Measurements from ENCODE around the gene SDR42E2.
"Not testable (repeated sequence)": the region's sequence is repeated elsewhere in the genome, so short reads cannot be mapped to it uniquely, and the experiment has no call there.

Gene SDR42E2

DNA sequence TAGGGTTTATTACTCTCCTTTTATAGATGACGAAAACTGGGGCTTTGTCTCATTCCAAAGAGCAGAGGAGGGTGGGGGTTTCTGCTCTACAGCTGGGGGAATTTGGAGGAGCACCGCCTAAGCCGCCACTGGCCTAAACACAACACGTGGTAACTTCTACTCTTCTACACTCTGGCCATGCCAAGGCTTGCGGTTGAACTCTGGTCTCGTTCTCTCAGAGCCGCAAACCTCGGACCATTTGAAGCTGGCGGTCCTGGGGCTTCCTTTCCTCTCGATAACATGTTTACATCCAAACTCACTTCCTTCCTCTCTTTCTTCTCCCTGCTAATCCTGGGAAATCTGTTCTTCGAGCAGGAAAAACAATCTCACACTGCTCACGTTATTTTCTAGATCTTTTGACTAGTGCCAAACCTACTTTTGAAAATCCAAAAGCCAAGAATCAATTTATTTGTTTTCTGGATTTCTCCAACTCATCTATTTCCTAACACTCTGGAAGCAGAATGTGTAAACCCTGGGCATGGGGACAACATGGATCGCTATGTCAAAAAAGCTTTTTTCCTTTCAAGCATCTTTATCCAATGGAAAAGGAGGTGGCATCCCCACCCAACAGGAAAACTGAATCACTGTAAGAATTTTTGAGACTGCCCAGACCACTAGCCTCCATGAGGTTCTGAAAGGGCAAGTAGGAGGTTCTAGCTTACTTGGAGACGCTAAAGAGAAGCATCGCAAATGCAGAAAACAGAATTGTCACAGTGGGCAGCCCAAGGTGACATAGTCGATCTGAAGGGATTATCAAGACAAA is 30.2 kb downstream of the SDR42E2 start:
- peak; percentile 76 for DNase-seq

DNA sequence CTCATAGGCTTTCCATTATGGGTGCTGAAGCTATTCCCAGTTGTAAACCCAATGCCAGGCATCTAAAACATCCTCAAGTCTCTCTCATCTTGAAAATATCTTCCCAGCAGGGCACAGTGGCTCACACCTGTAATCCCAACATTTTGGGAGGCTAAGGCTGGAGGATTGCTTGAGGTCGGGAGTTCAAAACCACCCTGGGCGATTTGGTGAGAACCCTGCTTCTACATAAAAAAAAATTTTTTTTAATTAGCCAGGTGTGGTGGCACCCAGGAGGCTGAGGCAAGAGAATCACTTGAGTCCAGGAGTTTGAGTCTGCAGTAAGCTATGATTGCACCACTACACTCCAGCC is 30.7 kb downstream of the SDR42E2 start:
- DNase-seq, result no peak

DNA sequence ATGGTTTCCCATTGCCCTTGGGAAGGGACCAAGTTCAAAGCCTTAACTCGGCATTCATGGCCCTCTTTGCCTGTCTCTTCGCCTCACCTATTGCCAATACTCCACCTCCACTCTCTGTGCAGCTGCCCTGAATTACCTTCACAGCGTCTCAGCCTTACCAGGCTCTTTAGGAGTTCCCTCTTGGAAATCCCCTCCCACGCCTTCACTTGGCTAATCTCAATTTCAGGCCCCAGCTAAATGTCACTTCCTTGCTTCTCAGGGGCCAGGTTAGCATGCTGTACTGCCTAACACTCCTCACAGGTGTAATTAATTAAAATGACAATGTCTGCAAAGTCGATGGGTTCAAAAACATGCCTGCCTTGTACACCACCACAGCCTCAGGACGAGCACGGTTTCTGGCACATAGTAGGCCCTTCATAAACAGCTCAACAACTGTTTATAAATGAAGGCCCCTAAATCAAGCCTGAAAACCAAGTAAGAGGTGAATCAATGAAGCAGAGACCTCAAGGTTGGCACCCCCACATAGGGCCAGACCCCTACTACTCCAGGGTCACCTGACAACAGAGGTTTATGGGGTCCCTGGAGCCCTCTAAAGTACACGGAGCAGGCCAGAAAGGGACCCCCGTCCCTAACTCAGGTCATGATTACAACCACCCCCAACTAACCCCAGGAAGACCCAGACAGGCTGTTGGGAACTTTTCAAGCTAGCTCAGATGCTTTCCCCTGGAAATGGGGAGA is 32.6 kb downstream of the SDR42E2 start:
- no peak for DNase-seq

DNA sequence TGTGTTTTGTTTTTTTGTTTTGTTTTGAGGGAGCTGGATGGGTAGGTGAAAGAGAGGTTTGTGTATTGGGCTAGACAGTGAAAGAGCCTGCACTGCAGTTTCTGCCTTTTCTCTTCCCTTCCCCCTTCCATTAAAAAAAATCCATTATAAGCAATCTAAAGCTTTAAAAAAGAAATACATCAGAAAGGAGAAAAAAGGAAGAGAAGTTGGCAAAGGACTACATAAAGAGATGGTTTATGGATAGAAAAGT is 33.1 kb downstream of the SDR42E2 start:
- DNase-seq, result no peak

DNA sequence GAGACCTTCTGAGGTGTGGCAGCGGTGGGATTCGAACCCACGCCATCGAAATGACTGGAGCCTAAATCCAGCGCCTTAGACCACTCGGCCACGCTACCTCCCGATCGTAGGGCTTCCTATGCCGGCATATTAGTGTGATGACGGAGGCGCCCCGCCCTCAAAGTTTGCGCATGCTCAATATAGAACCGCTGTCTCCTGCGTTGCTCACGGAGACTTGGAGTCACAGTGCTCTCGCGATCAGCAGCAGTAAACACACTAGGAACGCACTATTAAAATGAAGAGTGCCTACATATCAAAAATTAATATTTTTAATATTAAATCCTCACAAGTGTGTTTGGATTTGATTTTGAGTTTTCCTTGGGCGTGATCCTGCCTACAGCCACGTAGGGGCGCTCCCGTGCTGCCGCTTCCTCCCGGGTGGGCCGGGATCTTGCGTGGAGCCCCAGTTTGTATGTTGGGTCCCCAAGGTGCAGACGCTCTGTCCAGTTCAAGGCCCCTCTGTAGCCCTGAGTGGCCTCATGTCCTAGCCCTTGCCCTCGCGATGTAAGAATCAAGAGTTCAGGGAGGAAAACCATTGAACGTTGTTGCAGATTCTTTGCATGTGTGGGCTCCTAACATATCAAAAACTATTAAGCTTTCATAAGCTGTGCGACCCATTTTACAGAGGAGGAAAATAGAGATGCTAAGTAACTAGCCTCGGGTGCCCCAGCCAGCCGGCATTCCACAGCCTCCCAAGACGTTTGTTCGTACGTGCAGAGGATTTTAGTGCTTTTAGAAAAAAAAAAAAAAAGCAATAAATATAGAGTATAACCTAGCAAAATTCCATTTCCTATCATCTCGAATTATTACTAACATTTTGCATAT is 33.6 kb downstream of the SDR42E2 start:
- peak; percentile 90 for DNase-seq

DNA sequence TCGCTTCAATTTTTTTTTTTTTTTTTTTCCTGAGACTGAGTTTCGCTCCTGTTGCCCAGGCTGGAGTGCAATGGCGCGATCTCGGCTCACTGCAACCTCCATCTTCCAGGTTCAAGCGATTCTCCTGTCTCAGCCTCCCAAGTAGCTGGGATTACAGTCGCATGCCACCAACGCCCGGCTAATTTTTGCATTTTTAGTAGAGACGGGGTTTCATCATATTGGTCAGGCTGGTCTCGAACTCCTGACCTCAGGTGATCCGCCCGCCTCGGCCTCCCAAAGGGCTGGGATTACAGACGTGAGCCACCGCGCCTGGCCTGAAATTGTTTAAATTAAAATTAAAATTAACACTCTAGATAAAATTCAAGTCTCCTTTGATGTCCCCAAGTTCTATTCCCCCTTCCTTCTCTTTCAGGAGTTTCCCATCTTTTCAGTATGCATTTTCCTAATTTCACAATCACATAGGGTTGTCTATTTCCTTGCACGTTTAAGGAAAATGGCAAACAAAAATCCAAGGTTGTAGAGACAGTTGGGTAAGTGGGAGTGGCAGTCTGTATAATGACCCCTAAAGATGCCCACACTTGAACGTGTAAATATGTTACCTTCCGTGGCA is 34.4 kb downstream of the SDR42E2 start:
- not testable (repeated sequence) for DNase-seq

DNA sequence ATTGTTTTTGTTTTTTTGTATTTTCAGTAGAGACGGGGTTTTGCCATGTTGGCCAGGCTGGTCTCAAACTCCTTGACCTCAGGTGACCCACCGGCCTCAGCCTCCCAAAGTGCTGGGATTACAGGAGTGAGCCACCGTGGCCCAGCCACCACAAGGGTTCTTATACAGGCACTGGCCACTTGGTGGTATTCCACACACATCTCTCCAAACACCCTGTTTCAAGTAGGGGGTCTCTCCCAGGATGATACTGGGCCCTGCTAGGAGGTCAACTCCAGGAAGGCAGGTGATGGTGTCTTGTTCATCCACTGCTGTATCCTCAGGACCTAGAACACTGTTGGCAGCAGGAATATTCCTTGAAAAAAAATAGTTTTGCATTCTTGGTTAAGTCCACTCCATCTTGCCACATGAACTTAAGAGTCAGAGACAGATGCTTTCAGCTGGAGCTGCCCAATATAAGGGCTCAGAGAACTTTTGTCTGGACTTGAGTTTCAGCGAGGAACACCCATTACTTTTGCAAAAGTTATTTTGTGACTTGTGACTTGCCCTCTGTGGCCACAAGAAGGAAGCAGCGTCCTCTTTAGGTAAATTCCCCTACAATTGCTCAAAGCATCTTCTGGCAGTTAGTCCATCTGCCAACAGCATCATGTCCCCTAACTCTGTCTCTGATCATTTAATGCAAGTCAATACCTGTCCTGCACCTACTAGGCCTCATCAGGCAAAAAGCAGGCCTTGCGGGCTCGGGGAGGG is 36.4 kb downstream of the SDR42E2 start:
- DNase-seq, result no peak

DNA sequence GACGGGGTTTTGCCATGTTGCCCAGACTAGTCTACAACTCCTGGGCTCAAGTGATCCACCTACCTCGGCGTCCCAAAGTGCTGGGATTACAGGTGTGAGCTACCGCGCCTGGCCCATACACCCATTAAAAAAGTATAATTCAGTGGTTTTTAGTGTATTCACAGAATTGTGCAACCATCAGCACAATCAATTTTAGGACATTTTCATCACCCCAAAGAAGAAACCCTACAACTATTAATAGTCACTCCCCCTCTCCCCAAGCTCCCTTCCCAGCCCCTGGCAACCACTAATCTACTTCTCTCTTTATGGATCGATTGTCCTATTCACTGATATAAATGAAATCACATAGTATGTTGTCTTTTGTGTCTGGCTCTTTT is 39.9 kb downstream of the SDR42E2 start:
- no peak for DNase-seq

DNA sequence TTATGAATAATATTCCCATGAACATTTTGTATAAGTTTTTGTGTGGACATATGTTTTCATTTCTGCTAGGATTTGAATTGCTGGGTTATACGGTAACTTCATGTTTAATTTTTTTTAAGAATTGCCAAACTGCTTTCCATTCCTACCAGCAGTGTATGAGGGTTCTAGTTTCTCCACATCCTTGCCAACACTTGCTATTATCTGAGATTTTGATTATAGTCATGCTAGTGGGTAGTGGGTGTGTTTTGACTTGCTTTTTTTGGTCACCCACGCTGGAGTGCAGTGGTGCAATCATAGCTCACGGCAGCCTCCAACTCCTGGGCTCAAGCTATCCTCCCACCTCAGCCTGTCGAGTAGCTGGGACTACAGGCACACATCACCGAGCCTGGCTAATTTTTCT is 40.8 kb downstream of the SDR42E2 start:
- no peak for DNase-seq

DNA sequence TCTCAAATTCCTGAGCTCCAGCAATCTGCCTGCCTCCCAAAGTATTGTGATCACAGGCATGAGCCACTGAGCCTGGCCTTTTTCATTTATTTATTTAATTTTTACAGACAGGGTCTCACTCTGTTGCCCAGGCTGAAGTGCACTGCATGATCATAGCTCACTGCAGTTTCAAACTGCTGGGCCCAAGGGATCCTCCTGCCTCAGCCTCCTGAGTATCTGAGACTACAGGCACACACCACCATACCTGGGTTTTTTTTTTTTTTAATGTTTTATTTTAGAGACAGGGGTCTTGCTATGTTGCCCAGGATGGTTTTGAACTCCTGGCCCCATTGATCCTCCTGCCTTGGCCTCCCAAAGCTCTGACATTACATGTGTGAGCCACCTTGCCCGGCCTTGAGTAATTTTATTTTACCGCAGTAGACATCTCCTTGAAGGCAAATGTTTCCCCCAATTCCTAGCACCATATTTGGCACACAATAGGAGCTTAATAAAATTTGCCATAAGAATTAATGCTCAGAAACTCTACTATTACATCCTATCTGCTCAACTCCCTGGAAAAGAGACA is 41.9 kb downstream of the SDR42E2 start:
- DNase-seq, result no peak

DNA sequence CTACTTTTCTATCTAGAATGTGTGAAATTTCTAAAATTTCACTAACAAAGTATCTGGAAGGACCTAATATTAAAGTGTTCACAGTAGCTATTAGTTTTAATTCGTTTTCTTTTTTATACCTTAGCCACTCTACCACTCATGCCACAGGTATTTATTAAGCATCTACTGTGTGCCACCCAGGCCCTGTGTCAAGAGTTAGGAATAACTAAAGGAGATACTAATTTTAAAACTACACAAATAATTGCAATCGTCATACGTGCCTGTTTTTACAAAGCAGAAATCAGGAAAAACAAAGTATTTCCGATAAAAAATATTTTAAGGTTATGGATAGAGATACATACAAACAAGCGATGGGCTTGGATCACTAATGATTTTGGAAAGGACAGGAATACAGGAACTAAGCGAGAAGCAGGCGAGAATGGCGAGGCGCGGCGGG is 43.3 kb downstream of the SDR42E2 start:
- DNase-seq, result no peak

DNA sequence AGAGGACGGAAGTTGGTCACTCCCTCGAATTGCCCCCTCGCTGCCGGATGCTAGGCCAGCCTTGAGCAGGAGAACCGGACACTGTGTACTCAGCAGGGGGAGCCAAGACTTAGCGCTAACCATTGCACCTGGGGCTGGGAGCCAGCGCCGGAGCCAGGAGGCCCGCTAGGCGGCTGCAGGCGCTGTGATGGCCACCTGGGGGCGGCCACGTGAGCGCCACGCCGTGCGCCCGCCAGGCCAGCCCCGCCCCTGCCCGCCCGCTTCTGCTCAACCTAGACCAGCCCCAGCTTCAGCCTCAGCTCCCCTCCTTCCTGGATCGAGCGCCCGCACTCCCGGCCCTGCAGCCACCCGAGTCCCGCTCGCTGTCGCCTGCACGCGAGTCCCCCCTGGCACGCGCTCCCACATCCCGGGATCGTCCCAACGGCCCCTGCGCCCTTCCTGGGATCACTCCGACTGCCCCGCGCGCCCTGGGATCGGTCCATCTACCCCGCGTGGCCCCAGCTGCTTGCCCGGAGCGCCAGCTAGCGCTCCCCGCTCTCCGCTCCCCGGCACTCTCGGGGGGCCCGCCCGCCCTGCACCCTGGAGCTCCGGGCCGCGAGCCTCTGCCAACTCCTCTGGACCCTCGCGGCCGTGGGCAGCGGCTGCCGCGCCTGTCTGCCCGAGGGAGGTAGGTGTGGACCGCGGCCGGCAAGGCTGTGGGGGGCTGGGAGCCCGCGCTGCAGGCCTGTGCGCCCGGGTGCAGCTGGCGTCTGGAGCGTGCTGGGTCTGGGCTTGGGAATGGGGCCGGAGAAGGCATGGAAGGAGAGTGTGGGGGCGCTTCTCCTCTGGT is 43.9 kb downstream of the SDR42E2 start, which contains the start of gene EEF2K:
TSS of gene EEF2K (plus strand) at position 266 of the 829 bp plus-strand sequence. CDS start 19,452 bp downstream, outside the sequence.
- DNase-seq, result peak; percentile 85

DNA sequence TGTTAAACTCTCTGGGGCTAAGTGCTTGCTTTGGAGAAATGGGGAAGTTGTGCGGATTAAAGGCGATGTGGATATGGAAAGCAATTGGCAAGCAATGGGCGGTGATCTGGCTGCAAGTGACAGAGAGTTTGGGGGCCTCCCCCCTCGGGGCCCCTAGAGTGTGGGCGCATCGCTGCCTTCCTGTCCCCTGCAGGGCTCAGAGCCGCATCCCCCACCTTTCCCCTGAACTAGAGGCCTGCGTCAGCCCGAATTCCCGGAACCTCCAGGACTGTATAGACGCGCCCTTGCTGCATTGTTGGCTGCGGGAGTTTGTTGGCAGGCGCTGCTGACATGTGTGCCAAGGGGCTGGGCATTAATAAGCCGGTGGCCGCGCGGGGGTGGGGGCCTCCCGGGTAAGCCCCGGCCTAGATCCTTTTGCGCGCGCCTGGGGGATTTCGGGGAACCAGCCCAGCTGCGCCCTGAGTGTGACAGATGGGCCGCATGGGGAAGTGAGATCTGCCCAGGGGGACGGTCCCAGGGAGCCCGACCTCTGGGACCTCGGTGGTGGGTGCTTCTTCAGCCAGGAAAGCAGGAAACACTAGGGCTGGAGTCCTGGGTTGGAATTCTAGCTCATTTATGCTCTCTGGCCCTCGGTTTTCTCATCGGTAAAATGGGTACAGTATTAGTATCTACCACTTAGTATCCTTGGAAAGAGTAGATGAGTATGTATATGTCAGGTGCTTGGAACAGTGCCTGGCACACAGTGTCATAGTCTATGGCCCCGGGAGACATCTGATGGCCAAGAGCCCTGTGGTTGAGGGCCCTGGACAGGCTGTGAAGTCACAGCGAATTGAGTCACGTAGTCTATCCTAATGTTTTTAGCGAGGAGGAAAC is 44.8 kb downstream of the SDR42E2 start:
- peak; percentile 75 for DNase-seq

DNA sequence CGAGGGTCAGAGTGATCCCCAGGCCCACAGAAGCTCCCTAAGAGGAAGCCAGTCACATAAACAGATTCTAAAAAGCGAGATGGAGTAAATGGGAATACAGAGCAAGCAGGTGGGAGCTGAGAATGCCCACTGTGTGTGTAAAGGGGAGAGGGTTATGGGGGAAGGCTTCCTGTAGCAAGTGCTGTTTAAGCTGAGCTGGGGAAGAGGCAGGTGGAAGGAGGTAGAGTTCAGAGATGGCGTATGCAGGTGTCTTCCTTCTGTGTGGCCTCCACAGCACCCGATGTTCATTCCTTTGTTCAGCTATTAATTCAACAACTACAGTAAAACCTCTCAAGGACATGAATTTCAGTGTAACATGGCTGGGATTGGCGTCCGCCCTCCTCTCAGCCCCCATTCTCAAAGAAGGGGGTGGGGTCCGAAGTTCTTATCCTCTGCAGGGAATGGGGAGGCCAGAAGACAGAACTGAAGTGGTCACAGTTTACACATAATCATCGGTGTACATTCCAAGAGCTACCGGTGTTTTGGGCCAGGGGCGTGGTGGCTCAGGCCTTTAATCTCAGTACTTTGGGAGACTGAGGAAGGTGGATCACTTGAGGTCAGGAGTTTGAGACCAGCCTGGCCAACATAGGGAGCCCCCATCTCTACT is 45.5 kb downstream of the SDR42E2 start:
- DNase-seq, result no peak

DNA sequence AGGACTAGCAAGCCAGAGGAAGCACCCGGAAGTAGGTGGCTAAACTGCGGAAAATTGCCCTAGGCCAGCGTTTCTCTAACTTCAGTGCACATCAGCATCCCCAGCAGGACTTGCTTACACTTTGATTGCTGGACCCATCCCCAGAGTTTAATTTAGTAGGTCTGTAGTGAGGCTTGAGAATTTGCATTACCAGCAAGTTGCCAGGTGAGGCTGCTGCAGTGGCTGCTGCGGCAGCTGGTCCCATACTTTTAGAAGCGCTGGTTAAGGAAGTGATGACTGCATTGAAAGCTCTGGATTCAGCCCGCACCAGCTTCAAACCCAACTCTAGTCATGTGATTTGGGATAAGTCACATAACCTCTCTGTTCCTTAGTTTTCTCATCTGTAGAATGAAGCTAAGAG is 48.0 kb downstream of the SDR42E2 start:
- DNase-seq, result no peak

DNA sequence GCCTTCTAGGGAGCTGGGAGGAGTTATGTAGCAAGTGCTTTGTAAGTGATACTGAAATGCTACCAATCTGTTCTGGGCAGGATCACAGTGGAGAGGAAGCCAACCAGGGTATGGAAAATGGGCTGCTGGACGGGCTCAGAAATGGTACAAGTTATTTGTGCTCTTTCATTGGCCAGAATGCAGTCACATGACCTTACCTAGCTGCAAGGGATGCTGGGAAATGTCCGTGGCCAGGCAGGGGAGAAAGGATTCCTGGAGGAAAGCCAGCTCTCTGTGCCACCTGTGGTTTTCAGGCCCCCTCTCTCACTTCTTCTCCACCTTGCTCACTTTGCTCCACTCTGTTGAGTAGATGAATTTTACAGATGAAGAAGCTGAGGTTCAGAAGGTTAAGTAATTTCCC is 48.5 kb downstream of the SDR42E2 start:
- DNase-seq, result no peak

DNA sequence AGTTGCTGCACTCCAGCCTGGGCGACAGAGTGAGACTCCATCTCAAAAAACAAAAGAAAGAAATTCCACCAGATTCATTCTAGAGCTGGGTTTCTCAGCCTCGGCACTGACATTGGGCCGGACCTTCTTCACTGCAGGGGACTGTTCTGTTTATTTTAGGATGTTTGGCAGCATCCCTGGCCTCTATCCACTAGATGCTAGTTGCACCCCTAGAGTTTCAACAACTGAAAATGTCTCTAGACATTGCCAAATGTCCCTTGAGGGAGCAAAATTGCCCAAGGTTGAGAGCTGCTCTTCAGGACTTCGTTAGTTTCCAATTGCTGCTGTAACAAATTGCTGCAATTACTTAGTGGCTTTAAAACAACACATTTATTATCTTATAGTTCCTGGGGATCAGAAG is 50.9 kb downstream of the SDR42E2 start:
- no peak for DNase-seq

DNA sequence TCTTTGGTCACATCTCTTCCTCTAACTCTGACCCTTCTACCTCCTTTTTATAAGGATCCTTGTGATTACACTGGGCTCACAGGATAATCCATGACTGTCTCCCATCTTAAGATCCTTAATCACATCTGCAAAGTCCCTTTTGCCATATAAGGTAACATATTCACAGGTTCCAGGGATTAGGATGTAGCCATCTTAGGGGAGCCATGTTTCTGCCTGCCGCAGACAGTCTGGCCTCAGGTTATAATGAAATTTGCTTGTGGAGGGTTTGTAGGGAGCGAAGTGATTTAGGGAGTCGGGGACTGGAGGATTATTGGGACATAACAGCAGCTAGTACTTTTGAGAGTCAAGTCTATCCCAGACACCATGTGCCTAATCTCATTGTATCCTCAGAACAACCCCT is 51.5 kb downstream of the SDR42E2 start:
- DNase-seq, result no peak

DNA sequence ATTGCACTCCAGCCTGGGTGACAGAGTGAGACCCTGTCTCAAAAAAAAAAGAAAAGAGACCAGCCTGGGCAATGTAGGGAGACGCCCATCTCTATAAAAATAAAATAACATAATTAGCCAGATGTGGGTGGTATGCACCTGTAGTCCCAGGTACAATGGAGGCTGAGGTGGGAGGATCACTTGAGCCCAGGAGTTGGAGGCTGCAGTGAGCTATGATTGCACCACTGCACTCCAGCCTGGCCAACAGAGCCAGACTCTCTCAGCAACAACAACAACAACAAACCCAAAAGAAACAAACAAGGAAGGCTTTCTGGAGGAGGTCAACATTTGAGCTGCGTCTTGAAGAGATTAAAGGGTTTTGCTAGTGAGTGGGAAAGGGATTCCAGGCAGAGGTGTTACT is 52.1 kb downstream of the SDR42E2 start:
- DNase-seq, result no peak

DNA sequence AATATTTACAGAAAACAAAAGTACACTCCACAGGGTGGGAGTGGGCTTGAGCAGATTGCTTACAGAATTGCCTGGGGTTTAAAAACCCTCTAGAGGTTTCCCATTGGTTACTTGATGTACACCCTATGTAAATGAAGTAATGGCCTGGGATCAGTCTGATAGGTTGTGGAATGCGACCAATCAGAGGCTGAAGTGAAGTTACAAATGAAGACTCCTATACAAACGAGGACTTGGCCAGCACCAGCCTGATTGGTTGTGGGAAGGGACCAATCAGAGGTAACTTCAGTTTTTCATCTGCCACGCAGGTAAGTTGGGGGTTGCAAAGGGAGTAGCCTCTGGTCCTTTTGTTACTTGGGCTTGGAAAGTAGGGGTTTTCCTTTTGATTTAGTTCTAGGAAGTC is 52.6 kb downstream of the SDR42E2 start:
- DNase-seq, result no peak
